ENCODE results near the gene NFIC. TPM values are rescaled to one million over a fixed set of nuclear protein-coding genes. Genes with fewer than 3 reads are reported as not detected.

Gene NFIC
- total and polyA plus RNA-seq, 2 of the 4 experiments (the other 2 are of a cell fraction) = 21.9 to 32.1 TPM

- Histone ChIP-seq H3K14ac (replicated peaks; ENCODE audit: low read depth, low read length) (no peak within 1 kb of the TSS), H2BK120ac (ENCODE audit: low read depth, low read length) (no peak within 1 kb of the TSS), H3K23ac (ENCODE audit: low read depth, low read length) (no peak within 1 kb of the TSS), H3K4ac (ENCODE audit: low read depth, low read length) (no peak within 1 kb of the TSS), H3K18ac (ENCODE audit: low read depth, low read length) (no peak within 1 kb of the TSS), H3K27me3 (ENCODE audit: control insufficient read depth, insufficient read depth, low read length) (peaks cover 28% of the 10 kb centered on the region), H3K4me1 (ENCODE audit: control insufficient read depth, insufficient read depth, low read length) (no peaks in the 10 kb centered on the region), H2AFZ (replicated peaks; ENCODE audit: low read length, poor library complexity) (peak within 1 kb of the TSS; percentile 21), H4K91ac (ENCODE audit: insufficient read depth, low read depth, low read length) (no peak within 1 kb of the TSS), H3K9me1 (ENCODE audit: insufficient read depth, low read length) (no peaks in the 10 kb centered on the region), H3K4me2 (ENCODE audit: low read depth, low read length) (no peak within 1 kb of the TSS), H3K79me1 (ENCODE audit: low read depth in 1 of 2, low read length in 2 of 2) (no peaks in the 10 kb centered on the region), H2BK5ac (ENCODE audit: low read depth, low read length, poor library complexity, severe bottlenecking) (no peak within 1 kb of the TSS), H3K4me3 (ENCODE audit: insufficient read depth, low read depth, low read length) (no peak within 1 kb of the TSS), H2AK5ac (ENCODE audit: low read depth, low read length) (no peak within 1 kb of the TSS), H3K9me3 (ENCODE audit: control insufficient read depth, insufficient read depth, low read length) (no peaks in the 10 kb centered on the region), H4K20me1 (ENCODE audit: insufficient read depth, low read length) (no peaks in the 10 kb centered on the region), H2BK20ac (ENCODE audit: low read depth, low read length) (no peak within 1 kb of the TSS), H3K27ac (ENCODE audit: insufficient read depth, low read length) (no peak within 1 kb of the TSS), H3K56ac (ENCODE audit: extremely low read depth, insufficient read depth, low read length) (no peak within 1 kb of the TSS), H3K9ac (ENCODE audit: low read depth, low read length) (no peak within 1 kb of the TSS), H2BK15ac (ENCODE audit: low read depth, low read length) (no peak within 1 kb of the TSS), H4K5ac (ENCODE audit: low read depth, low read length) (no peak within 1 kb of the TSS), H2AK9ac (replicated peaks; ENCODE audit: low read depth, low read length, poor library complexity) (no peak within 1 kb of the TSS), H4K8ac (ENCODE audit: low read depth in 2 of 2, low read length in 2 of 2) (no peak within 1 kb of the TSS), H3K36me3 (ENCODE audit: control insufficient read depth, insufficient read depth, low read length) (no peaks in the 10 kb centered on the region)
- no peak for TF ChIP-seq CHD1 (IDR thresholded peaks at IDR 0.05; ENCODE audit: low read depth, low read length)
- TF ChIP-seq RCOR1 (IDR thresholded peaks at IDR 0.05; ENCODE audit: insufficient replicate concordance, low read length) = no peak
- no peak for TF ChIP-seq MXI1 (IDR thresholded peaks at IDR 0.05; ENCODE audit: borderline replicate concordance, low read depth, low read length)
- no peak for TF ChIP-seq CTCF (conservative IDR thresholded peaks at IDR 0.05; ENCODE audit: low read depth, low read length)
- no peak for TF ChIP-seq USF2 (IDR thresholded peaks at IDR 0.05; ENCODE audit: low read depth, low read length)
- TF ChIP-seq MAFK (IDR thresholded peaks at IDR 0.05; ENCODE audit: low read depth, low read length) = no peak
- no peak for TF ChIP-seq MAZ (IDR thresholded peaks at IDR 0.05; ENCODE audit: borderline replicate concordance, low read depth, low read length)
- TF ChIP-seq SMC3 (IDR thresholded peaks at IDR 0.05; ENCODE audit: low read depth, low read length) = no peak
- no peak for TF ChIP-seq RFX5 (IDR thresholded peaks at IDR 0.05; ENCODE audit: low read depth, low read length)
- no peak for TF ChIP-seq ELK1 (IDR thresholded peaks at IDR 0.05; ENCODE audit: borderline replicate concordance, low read depth, low read length)
- no peak for TF ChIP-seq POLR2A (IDR thresholded peaks at IDR 0.05; ENCODE audit: low read depth, low read length)
- dilution Hi-C loops (cut with HindIII; ENCODE audit: low sequenced_read_pairs, unreplicated experiment) (no loop called here), intact Hi-C loops (cut with micrococcal nuclease) (no loop called here), in situ Hi-C loops (cut with MboI; ENCODE audit: low sequenced_read_pairs) (loop anchor here (25.0 kb wide), 1 partner anchor 521 kb away; no protein-coding TSS in a partner anchor)
- DNase-seq = no peak
- no TSS peak for BruUV-seq (replicated peaks)
- CTCF ChIA-PET = no interaction called here
- WGBS, 2 experiments (ENCODE audit: extremely low coverage in 2 of 2, insufficient read length in 1 of 2) = 73% methylated on average over 9 of the region's 33 CpGs; no CpG with 5 or more reads in 1 of the 2 experiments
- ATAC-seq (ENCODE audit: low read depth) = no peak
- POLR2A ChIA-PET (ENCODE audit: unreplicated experiment) = interaction anchor here (0.6 kb wide), 1 partner anchor 183 kb away, joined by 6 read pairs; no protein-coding TSS in a partner anchor
These were observed 116.8 kb downstream of the NFIC start, which contains the start of gene SMIM44 for GRCh38 chr19:3483226-3483628. SMIM44 (minus strand) TSS chr19:3483441; CDS start chr19:3483403, 38 bp downstream.
